ENCODE results near the gene TAX1BP1. TPM values are rescaled to one million over a fixed set of nuclear protein-coding genes. Genes with fewer than 3 reads are reported as not detected.

TAX1BP1 gene
- polyA plus RNA-seq, 1 donor (not counting 4 experiments of a cell fraction or from before 2014, with no cell fraction given), result 102 TPM

DNA sequence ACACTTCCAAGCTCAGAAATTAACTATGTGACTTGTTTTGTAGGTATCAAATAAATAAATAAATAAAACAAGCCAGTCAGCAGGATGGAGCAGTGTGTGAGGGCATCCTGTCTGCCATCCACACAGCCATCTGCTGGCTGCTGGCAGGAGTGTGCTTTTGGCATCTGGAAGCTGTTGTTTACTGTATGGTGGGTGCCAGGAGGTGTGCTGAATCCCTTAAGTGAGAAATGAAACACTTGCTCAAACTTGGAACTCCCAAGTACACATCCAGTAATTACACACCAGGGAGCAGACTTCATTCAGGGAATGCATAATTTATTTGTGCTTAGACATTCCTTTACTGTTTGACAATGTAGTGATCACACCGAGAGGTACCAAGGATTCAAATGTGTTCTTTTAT lies 16.9 kb upstream of the TAX1BP1 start:
- Histone ChIP-seq H3K79me2 (ENCODE audit: control insufficient read depth, insufficient read depth, low read length) (no peaks in the 10 kb centered on the region), H3K9me1 (ENCODE audit: control insufficient read depth, extremely low read depth, insufficient read depth, low read length) (no peaks in the 10 kb centered on the region), H3K27me3 (ENCODE audit: control insufficient read depth, extremely low read depth, insufficient read depth, low read length) (no peaks in the 10 kb centered on the region), H3K4me3 (ENCODE audit: control insufficient read depth in 2 of 3, extremely low read depth in 1 of 3, insufficient read depth in 2 of 3, low read depth in 1 of 3, low read length in 3 of 3) (no peak overlapping the region), H3K4me1 (ENCODE audit: control insufficient read depth, extremely low read depth, insufficient read depth, low read length) (no peaks in the 10 kb centered on the region), H3K9me3 (ENCODE audit: control insufficient read depth, low read depth, low read length) (no peaks in the 10 kb centered on the region), H3K4me2 (ENCODE audit: control insufficient read depth, extremely low read depth, insufficient read depth, low read depth, low read length) (no peak overlapping the region), H3K9ac (ENCODE audit: control insufficient read depth, extremely low read depth, insufficient read depth, low read length) (no peak overlapping the region), H4K20me1 (ENCODE audit: control insufficient read depth, extremely low read depth, insufficient read depth, low read length) (no peaks in the 10 kb centered on the region), H3K36me3 (ENCODE audit: control insufficient read depth in 2 of 2, extremely low read depth in 1 of 2, insufficient read depth in 2 of 2, low read length in 2 of 2) (no peaks in the 10 kb centered on the region), H2AFZ (ENCODE audit: control insufficient read depth, low read length) (peak overlapping the region; percentile 18), H3K27ac (ENCODE audit: control insufficient read depth, insufficient read depth, low read length) (no peak overlapping the region)
- DNase-seq (ENCODE audit: low read depth, low spot score), result no peak
- dilution Hi-C loops (cut with MboI; ENCODE audit: extremely low pct_ligation_motif_present, low sequenced_read_pairs), result no loop called here
- no peak for TF ChIP-seq EZH2 (IDR thresholded peaks at IDR 0.05; ENCODE audit: low read length)
- TF ChIP-seq, protein P1, sequence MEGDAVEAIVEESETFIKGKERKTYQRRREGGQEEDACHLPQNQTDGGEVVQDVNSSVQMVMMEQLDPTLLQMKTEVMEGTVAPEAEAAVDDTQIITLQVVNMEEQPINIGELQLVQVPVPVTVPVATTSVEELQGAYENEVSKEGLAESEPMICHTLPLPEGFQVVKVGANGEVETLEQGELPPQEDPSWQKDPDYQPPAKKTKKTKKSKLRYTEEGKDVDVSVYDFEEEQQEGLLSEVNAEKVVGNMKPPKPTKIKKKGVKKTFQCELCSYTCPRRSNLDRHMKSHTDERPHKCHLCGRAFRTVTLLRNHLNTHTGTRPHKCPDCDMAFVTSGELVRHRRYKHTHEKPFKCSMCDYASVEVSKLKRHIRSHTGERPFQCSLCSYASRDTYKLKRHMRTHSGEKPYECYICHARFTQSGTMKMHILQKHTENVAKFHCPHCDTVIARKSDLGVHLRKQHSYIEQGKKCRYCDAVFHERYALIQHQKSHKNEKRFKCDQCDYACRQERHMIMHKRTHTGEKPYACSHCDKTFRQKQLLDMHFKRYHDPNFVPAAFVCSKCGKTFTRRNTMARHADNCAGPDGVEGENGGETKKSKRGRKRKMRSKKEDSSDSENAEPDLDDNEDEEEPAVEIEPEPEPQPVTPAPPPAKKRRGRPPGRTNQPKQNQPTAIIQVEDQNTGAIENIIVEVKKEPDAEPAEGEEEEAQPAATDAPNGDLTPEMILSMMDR (optimal IDR thresholded peaks at IDR 0.05 in 1 of 3, IDR thresholded peaks at IDR 0.05 in 1 of 3, conservative IDR thresholded peaks at IDR 0.05 in 1 of 3; ENCODE audit: extremely low read depth in 1 of 3, insufficient read depth in 2 of 3, low read length in 3 of 3), result peak; percentile 29 to 71 (median 47)
- FAIRE-seq, result no peak

DNA sequence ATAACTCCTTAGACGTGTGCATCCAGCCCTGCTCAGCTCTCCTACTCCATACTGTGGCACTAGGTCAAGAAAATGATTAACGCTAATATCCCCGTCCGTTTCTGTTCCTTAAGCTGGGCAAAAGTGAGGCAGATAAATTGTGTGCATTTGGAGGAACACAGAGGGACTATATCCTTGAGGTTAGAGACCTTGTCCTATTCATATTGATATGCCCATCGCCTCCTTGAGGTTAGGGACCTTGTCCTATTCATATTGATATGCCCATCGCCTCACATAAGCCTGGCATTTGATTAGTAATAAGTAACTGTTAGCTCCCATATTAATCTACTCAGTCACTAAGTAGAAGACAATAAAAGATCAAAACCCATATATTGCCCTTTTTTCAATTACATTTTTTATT lies 12.9 kb upstream of the TAX1BP1 start:
- H3K4me3 ChIP-seq (ENCODE audit: control insufficient read depth in 2 of 3, extremely low read depth in 1 of 3, insufficient read depth in 2 of 3, low read depth in 1 of 3, low read length in 3 of 3), result no peak overlapping the region
- TF ChIP-seq, protein P1 (optimal IDR thresholded peaks at IDR 0.05 in 1 of 3, IDR thresholded peaks at IDR 0.05 in 1 of 3, conservative IDR thresholded peaks at IDR 0.05 in 1 of 3; ENCODE audit: extremely low read depth in 1 of 3, insufficient read depth in 2 of 3, low read length in 3 of 3), result no peak
- no peak for TF ChIP-seq EZH2 (IDR thresholded peaks at IDR 0.05; ENCODE audit: low read length)
- no peak for FAIRE-seq

More for the DNA sequence above, 12.9 kb upstream of the TAX1BP1 start:
- Histone ChIP-seq H3K4me1 (ENCODE audit: control insufficient read depth, extremely low read depth, insufficient read depth, low read length) (no peaks in the 10 kb centered on the region), H3K79me2 (ENCODE audit: control insufficient read depth, insufficient read depth, low read length) (no peaks in the 10 kb centered on the region), H3K4me2 (ENCODE audit: control insufficient read depth, extremely low read depth, insufficient read depth, low read depth, low read length) (no peak overlapping the region), H2AFZ (ENCODE audit: control insufficient read depth, low read length) (no peak overlapping the region), H3K9ac (ENCODE audit: control insufficient read depth, extremely low read depth, insufficient read depth, low read length) (no peak overlapping the region), H3K27me3 (ENCODE audit: control insufficient read depth, extremely low read depth, insufficient read depth, low read length) (no peaks in the 10 kb centered on the region), H4K20me1 (ENCODE audit: control insufficient read depth, extremely low read depth, insufficient read depth, low read length) (no peaks in the 10 kb centered on the region), H3K36me3 (ENCODE audit: control insufficient read depth in 2 of 2, extremely low read depth in 1 of 2, insufficient read depth in 2 of 2, low read length in 2 of 2) (no peaks in the 10 kb centered on the region), H3K27ac (ENCODE audit: control insufficient read depth, insufficient read depth, low read length) (no peak overlapping the region), H3K9me1 (ENCODE audit: control insufficient read depth, extremely low read depth, insufficient read depth, low read length) (no peaks in the 10 kb centered on the region), H3K9me3 (ENCODE audit: control insufficient read depth, low read depth, low read length) (no peaks in the 10 kb centered on the region)
- dilution Hi-C loops (cut with MboI; ENCODE audit: extremely low pct_ligation_motif_present, low sequenced_read_pairs), result no loop called here
- DNase-seq (ENCODE audit: low read depth, low spot score), result no peak
